Smooth muscle cell (in vitro differentiated cells): Measurements from ENCODE around the gene STX16. TPM values are rescaled to one million over a fixed set of nuclear protein-coding genes. Genes with fewer than 3 reads are reported as not detected.

ENCODE experiments used
- DNase-seq: peaks from one replicate; lab custom pipeline; 2025; ENCODE audit not compliant: unreplicated experiment; lab: John Stamatoyannopoulos, UW
- H2AFZ ChIP-seq: fragments of 200-600 bp; sonication (generic); 2 replicates; pipeline ENCODE4 v1.6.0; 2016; ENCODE audit warnings: antibody characterized with exemption, low read depth, mild to moderate bottlenecking
- H3F3A ChIP-seq: fragments of 200-600 bp; sonication (generic); 2 replicates; pipeline ENCODE4 v1.6.0; 2017; ENCODE audit warnings: antibody characterized with exemption, low read depth
- H3K27ac ChIP-seq: fragments of 200-600 bp; sonication (generic); 2 replicates; pipeline ENCODE4 v1.5.1; 2016; ENCODE audit warnings: low read depth, mild to moderate bottlenecking
- H3K27me3 ChIP-seq: fragments of 200-600 bp; sonication (generic); 2 replicates; pipeline ENCODE4 v1.6.1; 2016; ENCODE audit warnings: low read depth, mild to moderate bottlenecking
- H3K36me3 ChIP-seq: fragments of 200-600 bp; sonication (generic); 2 replicates; pipeline ENCODE4 v1.5.1; 2016; ENCODE audit warnings: low read depth
- H3K4me1 ChIP-seq: fragments of 200-600 bp; sonication (generic); 2 replicates; pipeline ENCODE4 v1.5.1; 2016; ENCODE audit warnings: low read depth
- H3K4me2 ChIP-seq: fragments of 200-600 bp; sonication (generic); 2 replicates; pipeline ENCODE4 v1.6.0; 2016; ENCODE audit warnings: mild to moderate bottlenecking
- H3K4me3 ChIP-seq: fragments of 200-600 bp; sonication (generic); 2 replicates; pipeline ENCODE4 v1.5.1; 2016; ENCODE audit warnings: mild to moderate bottlenecking
- H3K79me2 ChIP-seq: fragments of 200-600 bp; sonication (generic); 2 replicates; pipeline ENCODE4 v1.6.0; 2016; ENCODE audit warnings: low read depth, mild to moderate bottlenecking
- H3K9ac ChIP-seq: fragments of 200-600 bp; sonication (generic); 2 replicates; pipeline ENCODE4 v1.6.0; 2016; ENCODE audit warnings: low read depth
- H3K9me3 ChIP-seq: fragments of 200-600 bp; sonication (generic); replicated peaks from 2 replicates; pipeline ENCODE4 v1.5.1; 2016; ENCODE audit warnings: low read depth
- H4K20me1 ChIP-seq: fragments of 200-600 bp; sonication (generic); 2 replicates; pipeline ENCODE4 v1.6.0; 2016; ENCODE audit warnings: low read depth
- CTCF ChIP-seq: fragments of 200-600 bp; sonication (generic); IDR thresholded peaks from 2 replicates; pipeline ENCODE4 v1.5.1; 2017; ENCODE audit warnings: borderline replicate concordance, mild to moderate bottlenecking, antibody characterized with exemption; ENCODE audit not compliant: insufficient read depth, poor library complexity, severe bottlenecking
- WGBS: methylation state at CpG from one replicate; pipeline ENCODE4 v1.1.7; 2016; ENCODE audit warnings: low lambda C conversion rate; 5-methylcytosine and 5-hydroxymethylcytosine counted together
- polyA plus RNA-seq: library from polyadenylated mRNA; unstranded; fragments of >200 nt; fragmentation: Nextera tagmentation; extraction: Ambion mirVana; gene quantifications from 2 replicates; pipeline ENCODE4 v1.2.1, GENCODE V29; 2016
- total RNA-seq: library from RNA; depleted of rRNA; stranded (reverse); fragments of >200 nt; gene quantifications from 2 replicates; pipeline ENCODE4 v1.2.3, GENCODE V29; 2014

STX16 gene
- total and polyA plus RNA-seq, 2 experiments from 2014 or later, result 22.5 to 35.8 TPM

DNA sequence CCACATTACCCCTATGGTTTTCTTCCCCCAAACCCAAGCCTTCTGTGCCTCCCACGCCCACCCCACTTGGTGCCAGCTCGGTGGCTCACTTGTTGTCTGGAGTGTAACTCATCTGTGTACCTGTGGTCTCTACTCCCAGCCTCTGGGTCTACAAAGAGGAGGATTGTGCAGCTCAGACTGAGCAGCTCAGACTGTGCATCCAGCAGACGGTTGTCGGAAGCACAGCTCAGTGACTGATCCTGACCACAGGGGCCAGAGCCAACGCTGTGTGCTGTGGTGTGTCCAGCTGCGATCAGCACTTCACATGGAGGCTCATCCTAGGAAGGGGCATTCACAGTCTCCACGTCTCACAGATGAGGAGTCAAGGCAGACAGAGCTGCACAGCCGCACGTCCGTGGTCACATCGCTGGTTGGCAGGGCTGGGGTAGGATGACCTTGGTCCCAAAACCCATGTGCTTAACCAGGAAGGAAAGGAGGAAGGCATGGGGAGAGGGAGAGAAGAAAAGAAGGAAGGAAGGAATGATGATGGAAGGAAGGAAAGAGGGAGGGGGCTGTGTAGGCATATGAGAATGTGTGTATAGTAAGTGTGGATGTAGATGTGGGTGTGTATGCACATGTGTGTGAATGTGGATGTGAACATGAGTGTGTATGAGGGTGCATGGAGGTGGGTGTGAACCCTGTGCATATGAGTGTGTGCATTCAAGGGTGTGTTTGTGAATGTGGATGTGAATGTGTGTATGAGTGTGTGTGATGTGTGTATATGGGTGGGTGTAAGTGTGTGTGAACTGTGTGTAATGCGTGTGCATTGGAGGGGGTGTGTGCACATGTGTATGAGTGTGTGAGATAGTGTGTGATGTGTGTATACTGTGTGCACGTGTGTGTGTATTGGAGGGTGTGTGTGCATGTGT lies 28.2 kb upstream of the STX16 start:
- Histone ChIP-seq H3K79me2 (no peaks in the 10 kb centered on the region), H3F3A (no peaks in the 10 kb centered on the region), H2AFZ (no peak overlapping the region), H3K36me3 (no peaks in the 10 kb centered on the region), H3K9me3 (no peaks in the 10 kb centered on the region), H3K27ac (peak overlapping the region; percentile 100), H3K27me3 (no peaks in the 10 kb centered on the region), H3K4me2 (peak overlapping the region; percentile 38), H3K9ac (peak overlapping the region; percentile 83), H3K4me1 (peaks cover 4% of the 10 kb centered on the region), H3K4me3 (no peak overlapping the region), H4K20me1 (no peaks in the 10 kb centered on the region)
- TF ChIP-seq CTCF, result no peak
- WGBS, result 67% methylated on average over 13 of the region's 13 CpGs
- no peak for DNase-seq

- Histone ChIP-seq H3K9me3 (no peaks in the 10 kb centered on the region), H3K4me2 (peak overlapping the region; percentile 63), H3K27me3 (no peaks in the 10 kb centered on the region), H3F3A (no peaks in the 10 kb centered on the region), H3K9ac (peak overlapping the region; percentile 91), H3K27ac (peak overlapping the region; percentile 100), H3K79me2 (no peaks in the 10 kb centered on the region), H2AFZ (no peak overlapping the region), H4K20me1 (no peaks in the 10 kb centered on the region), H3K36me3 (no peaks in the 10 kb centered on the region), H3K4me3 (no peak overlapping the region), H3K4me1 (peaks cover 4% of the 10 kb centered on the region)
- no peak for TF ChIP-seq CTCF
- peak; percentile 60 for DNase-seq
- 29% methylated on average over 25 of the region's 29 CpGs for WGBS
Observed at GRCh38 chr20:58623579-58624473, 27.3 kb upstream of the STX16 start.

GRCh38 chr20:58624687-58625086 lies 26.4 kb upstream of the STX16 start:
- Histone ChIP-seq H3K4me2 (peak overlapping the region; percentile 63), H3K79me2 (no peaks in the 10 kb centered on the region), H3K27ac (peak overlapping the region; percentile 100), H3K9ac (peak overlapping the region; percentile 91), H3K4me3 (no peak overlapping the region), H4K20me1 (no peaks in the 10 kb centered on the region), H2AFZ (no peak overlapping the region), H3F3A (no peaks in the 10 kb centered on the region), H3K27me3 (no peaks in the 10 kb centered on the region), H3K9me3 (no peaks in the 10 kb centered on the region), H3K4me1 (peaks cover 5% of the 10 kb centered on the region), H3K36me3 (no peaks in the 10 kb centered on the region)
- no peak for DNase-seq
- no peak for TF ChIP-seq CTCF
- WGBS, result 91% methylated on average over 10 of the region's 10 CpGs
